Activated CD8-positive, alpha-beta T cell treated with anti-CD3 and anti-CD28 coated beads, Interleukin-2, amount 10 ng/mL, durations not matched to agents 7 days and 5 days (primary cell): Measurements from ENCODE around the gene CXXC5. TPM values are rescaled to one million over a fixed set of nuclear protein-coding genes. Genes with fewer than 3 reads are reported as not detected.

Experiments used
- ATAC-seq: fragments of 150-1000 bp; cut with Tn5 transposase; one replicate; pipeline ENCODE4 v1.10.0; 2021; ENCODE audit warnings: moderate library complexity
- CTCF ChIA-PET: fragments of 350-600 bp; sonication (Branson Sonifier 250); formaldehyde crosslinking; loops from one replicate; lab custom pipeline; 2021; ENCODE audit warnings: antibody characterized with exemption; lab: Charles Lee
- POLR2A ChIA-PET: fragments of 350-600 bp; sonication (Branson Sonifier 250); formaldehyde crosslinking; loops from one replicate; lab custom pipeline; 2021; ENCODE audit warnings: antibody characterized with exemption; lab: Charles Lee
- DNase-seq: peaks from one replicate; pipeline ENCODE4 v3.0.0-alpha.2; 2020
- H3K27ac Mint-ChIP-seq: one replicate; pipeline ENCODE4 v1.8.0; 2021; ENCODE audit warnings: mild to moderate bottlenecking, mixed read lengths
- H3K27me3 Mint-ChIP-seq: one replicate; pipeline ENCODE4 v1.8.0; 2021; ENCODE audit warnings: low read depth, mixed read lengths
- H3K36me3 Mint-ChIP-seq: one replicate; pipeline ENCODE4 v1.8.0; 2021; ENCODE audit warnings: low read depth, mixed read lengths
- H3K4me1 Mint-ChIP-seq: one replicate; pipeline ENCODE4 v1.8.0; 2021; ENCODE audit warnings: low read depth, mixed read lengths
- H3K4me3 Mint-ChIP-seq: one replicate; pipeline ENCODE4 v1.8.0; 2021; ENCODE audit warnings: mild to moderate bottlenecking, mixed read lengths
- H3K9me3 Mint-ChIP-seq: one replicate; pipeline ENCODE4 v1.8.0; 2022; ENCODE audit warnings: mixed read lengths; ENCODE audit not compliant: insufficient read depth
- total RNA-seq, 2 experiments: library from RNA; stranded (reverse); gene quantifications; one replicate each; pipeline ENCODE4 v1.2.3, GENCODE V29; 2021

Gene CXXC5
- total RNA-seq, 2 experiments from 2014 or later = 1.2 to 2.0 TPM

DNA sequence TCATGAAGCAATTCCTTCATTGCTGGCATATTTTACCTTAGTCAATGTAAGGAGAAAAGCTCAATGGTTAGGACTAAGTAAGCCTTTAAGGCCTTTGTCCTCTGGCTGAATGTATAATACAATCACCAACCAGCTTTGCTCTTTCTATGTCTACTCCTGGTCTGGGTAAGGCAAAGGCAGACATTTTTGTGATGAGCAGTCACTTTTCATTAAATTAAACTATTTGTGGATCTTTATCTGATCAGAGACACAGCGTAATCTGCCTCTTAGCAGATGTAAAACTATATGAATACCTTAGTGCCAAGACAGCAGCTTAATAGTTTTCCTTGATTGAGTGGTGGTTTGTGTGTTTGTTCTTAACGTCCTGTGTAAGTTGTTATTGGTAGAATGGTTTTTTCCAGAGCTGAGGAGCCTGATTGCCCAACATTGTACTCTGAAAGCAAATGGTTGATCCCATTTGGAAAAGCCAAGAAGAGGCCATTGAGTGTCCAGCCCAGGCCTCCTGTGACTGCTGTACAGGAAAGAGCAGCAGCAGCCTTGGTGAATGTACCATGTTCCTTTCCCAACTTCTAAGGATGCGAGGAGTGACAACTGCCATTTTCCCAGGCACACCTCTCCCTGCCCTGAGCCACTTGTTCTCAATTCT, 16.5 kb upstream of the CXXC5 start:
- no peak overlapping the region for H3K27ac Mint-ChIP-seq
- POLR2A ChIA-PET = interaction anchor here (0.6 to 1.3 kb wide), 3 partner anchors 56 to 70 kb away, joined by 4 read pairs; partner anchors contain the start of gene UBE2D2
- ATAC-seq (no peak), DNase-seq (no peak)
- CTCF ChIA-PET = interaction anchor here (1.0 to 10.9 kb wide), 14 partner anchors 10 to 210 kb away, joined by 3 to 187 read pairs (median 30); partner anchors contain the start of genes CXXC5 and UBE2D2
- H3K4me3 Mint-ChIP-seq = no peak overlapping the region
- no peaks in the 10 kb centered on the region for H3K27me3 Mint-ChIP-seq
- H3K4me1 Mint-ChIP-seq = peaks cover 33% of the 10 kb centered on the region
- H3K36me3 Mint-ChIP-seq = peaks cover 42% of the 10 kb centered on the region
- H3K9me3 Mint-ChIP-seq = no peaks in the 10 kb centered on the region

DNA sequence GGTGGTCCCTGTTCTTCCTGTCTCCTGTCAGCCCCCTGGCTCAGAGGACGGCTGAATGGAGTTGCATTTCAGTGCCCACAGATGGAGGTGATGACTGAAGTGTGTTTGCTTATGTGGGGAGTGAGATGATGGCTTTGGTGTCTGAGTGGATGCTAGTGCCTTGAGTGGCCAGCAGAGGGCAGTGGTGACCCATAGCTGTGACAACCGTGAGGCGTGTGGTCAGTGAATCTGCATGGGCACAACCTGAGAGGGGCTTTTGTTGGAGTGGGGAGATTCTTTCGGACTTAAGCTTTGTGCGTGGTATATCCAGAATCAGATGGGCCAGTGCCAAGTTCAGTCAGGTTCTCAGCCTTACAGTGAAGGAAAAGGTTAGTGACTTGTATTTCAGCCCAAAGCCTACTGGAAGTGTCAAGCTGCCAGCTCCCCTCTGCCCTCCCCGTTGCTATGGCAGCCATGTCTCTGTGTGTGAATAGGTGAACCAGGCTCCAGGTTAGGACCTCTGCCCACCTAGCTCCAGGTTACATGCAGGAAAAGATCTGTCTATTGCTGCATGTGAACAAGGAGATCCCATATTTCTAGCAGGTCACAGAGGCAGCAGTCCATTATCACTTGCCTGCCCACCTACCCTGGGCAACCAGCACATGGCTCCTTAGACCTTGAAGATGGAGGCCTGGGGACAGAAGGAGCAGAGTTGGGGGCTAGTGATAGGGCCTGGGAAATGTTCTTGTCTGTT, 14.7 kb upstream of the CXXC5 start:
- Mint-ChIP-seq H3K27ac (peak overlapping the region; percentile 44), H3K36me3 (peaks cover 29% of the 10 kb centered on the region), H3K4me1 (peaks cover 41% of the 10 kb centered on the region), H3K4me3 (no peak overlapping the region), H3K27me3 (no peaks in the 10 kb centered on the region), H3K9me3 (no peaks in the 10 kb centered on the region)
- POLR2A ChIA-PET = interaction anchor here (1.0 to 1.7 kb wide), 4 partner anchors 14 to 77 kb away, joined by 4 to 7 read pairs (median 5); partner anchors contain the start of genes CXXC5 and UBE2D2
- DNase-seq (peak; percentile 78), ATAC-seq (peak; percentile 43)
- CTCF ChIA-PET = interaction anchor here (0.6 to 10.9 kb wide), 43 partner anchors 9 to 220 kb away, joined by 3 to 187 read pairs (median 5); partner anchors contain the start of genes CXXC5 and STING1

DNA sequence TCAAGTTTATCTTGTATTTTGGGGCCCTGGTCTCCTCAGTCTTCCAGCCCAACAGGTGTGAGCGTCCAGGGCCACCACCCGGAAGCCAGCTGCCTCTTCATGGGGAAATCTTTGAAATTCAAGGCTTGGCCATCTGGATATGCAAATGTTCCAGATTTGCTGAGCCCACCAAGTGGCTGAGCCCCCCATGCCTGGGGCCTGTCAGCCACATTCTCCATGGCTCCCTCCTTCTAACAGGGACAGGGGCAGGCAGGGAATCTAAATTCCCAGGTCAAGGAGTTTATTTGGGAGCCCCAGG, 14.2 kb upstream of the CXXC5 start:
- H3K4me1 Mint-ChIP-seq = peaks cover 45% of the 10 kb centered on the region
- H3K27ac Mint-ChIP-seq = no peak overlapping the region
- no peaks in the 10 kb centered on the region for H3K27me3 Mint-ChIP-seq

DNA sequence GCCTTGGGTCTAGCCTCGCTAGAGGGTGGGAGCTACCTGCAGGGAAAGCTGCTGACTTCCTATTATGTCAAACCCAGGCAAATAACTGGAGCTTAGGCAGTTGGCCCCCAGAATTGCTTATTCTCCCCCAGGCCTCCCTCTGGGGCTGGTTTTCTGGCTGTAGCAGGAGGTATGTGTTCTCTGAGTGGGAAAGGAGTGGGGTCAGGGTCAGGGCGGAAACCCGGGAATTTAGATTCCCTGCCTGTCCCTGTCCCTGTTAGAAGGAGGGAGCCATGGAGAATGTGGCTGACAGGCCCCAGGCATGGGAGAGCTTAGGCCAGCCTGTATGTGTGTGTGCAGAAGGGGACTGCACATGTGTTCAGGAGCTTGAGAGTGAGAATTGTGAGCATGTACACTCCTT, 13.6 kb upstream of the CXXC5 start:
- ATAC-seq (no peak), DNase-seq (no peak)
- Mint-ChIP-seq H3K36me3 (peaks cover 23% of the 10 kb centered on the region), H3K4me1 (peaks cover 45% of the 10 kb centered on the region), H3K9me3 (no peaks in the 10 kb centered on the region), H3K4me3 (no peak overlapping the region), H3K27me3 (no peaks in the 10 kb centered on the region), H3K27ac (peak overlapping the region; percentile 65)
- ChIA-PET CTCF (interaction anchor here (0.7 to 10.9 kb wide), 37 partner anchors 10 to 335 kb away, joined by 3 to 187 read pairs (median 4); partner anchors contain the start of genes CXXC5 and STING1), POLR2A (interaction anchor here (0.7 to 1.7 kb wide), 4 partner anchors 13 to 292 kb away, joined by 3 to 7 read pairs (median 4); partner anchors contain the start of gene CXXC5)

More for the DNA sequence above, 14.2 kb upstream of the CXXC5 start:
- H3K9me3 Mint-ChIP-seq = no peaks in the 10 kb centered on the region
- H3K4me3 Mint-ChIP-seq = no peak overlapping the region
- H3K36me3 Mint-ChIP-seq = peaks cover 26% of the 10 kb centered on the region
- ATAC-seq (no peak), DNase-seq (no peak)
- CTCF ChIA-PET = interaction anchor here (0.6 to 10.9 kb wide), 47 partner anchors 8 to 335 kb away, joined by 3 to 187 read pairs (median 4); partner anchors contain the start of genes CXXC5 and STING1
- POLR2A ChIA-PET = interaction anchor here (0.8 to 1.7 kb wide), 5 partner anchors 14 to 131 kb away, joined by 3 to 7 read pairs (median 5); partner anchors contain the start of genes CXXC5 and UBE2D2

DNA sequence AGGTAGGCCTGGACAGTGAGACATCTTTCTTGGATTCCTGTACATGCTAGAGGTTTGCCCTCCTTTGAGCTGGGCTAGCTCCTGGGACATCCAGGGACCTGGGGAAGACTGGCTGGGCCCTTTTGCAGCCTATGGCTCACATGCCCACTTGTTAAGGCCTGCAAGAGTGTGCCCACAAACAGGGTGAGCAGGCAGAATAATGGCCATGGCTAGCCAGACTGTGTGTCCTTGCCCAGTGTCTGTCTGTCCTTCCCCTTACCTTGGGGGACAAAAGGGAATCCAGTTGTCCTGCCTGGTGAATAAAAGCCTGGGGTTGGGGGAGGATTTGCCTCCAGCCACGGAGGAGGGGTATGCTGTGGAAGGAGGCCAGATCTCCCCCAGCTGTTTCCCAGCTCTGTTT, 13.0 kb upstream of the CXXC5 start:
- ChIA-PET CTCF (interaction anchor here (1.0 to 10.9 kb wide), 24 partner anchors 8 to 213 kb away, joined by 3 to 187 read pairs (median 7); partner anchors contain the start of gene CXXC5), POLR2A (interaction anchor here (0.5 to 1.6 kb wide), 8 partner anchors 10 to 113 kb away, joined by 3 to 7 read pairs (median 4); partner anchors contain the start of genes CXXC5 and UBE2D2)
- no peak for ATAC-seq
- Mint-ChIP-seq H3K9me3 (no peaks in the 10 kb centered on the region), H3K4me3 (no peak overlapping the region), H3K36me3 (peaks cover 17% of the 10 kb centered on the region), H3K27ac (peak overlapping the region; percentile 87), H3K27me3 (no peaks in the 10 kb centered on the region), H3K4me1 (peaks cover 45% of the 10 kb centered on the region)
- DNase-seq = no peak

DNA sequence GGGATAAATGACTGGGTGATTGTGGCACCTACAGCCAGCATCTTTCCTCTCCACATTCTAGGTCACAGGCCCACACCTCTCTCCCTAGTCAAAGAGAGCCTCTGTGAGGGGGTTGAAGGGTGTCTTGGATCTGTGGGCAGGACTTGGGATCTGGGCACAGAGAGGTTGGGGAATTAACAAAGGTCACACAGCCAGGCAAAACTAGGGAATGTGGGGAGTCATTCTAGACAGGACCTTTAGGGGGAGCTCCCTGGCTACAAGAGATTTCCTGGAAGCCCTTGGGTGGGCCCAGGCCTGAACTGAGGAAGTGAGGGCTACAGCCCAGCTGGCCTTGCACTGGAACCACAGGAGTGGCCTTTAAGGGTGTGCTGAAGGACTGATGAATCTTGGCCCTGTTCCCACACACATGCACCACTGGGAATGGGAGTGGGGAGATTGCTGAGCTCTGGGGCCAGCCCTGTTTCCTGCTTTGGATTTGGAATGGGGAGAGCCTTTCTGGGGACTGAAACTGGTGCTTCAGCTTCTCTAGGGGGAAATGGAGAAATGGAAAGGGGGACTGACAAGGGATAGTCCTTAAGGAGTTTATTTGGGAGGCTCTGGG, 12.4 kb upstream of the CXXC5 start:
- Mint-ChIP-seq H3K9me3 (no peaks in the 10 kb centered on the region), H3K36me3 (peaks cover 15% of the 10 kb centered on the region), H3K4me3 (peak overlapping the region; percentile 52), H3K27me3 (no peaks in the 10 kb centered on the region), H3K4me1 (peaks cover 45% of the 10 kb centered on the region), H3K27ac (peak overlapping the region; percentile 87)
- ChIA-PET POLR2A (interaction anchor here (0.5 to 2.1 kb wide), 11 partner anchors 9 to 112 kb away, joined by 3 to 8 read pairs (median 4); partner anchors contain the start of genes CXXC5 and UBE2D2), CTCF (interaction anchor here (0.7 to 10.9 kb wide), 33 partner anchors 9 to 333 kb away, joined by 3 to 187 read pairs (median 5); partner anchors contain the start of genes CXXC5 and UBE2D2)
- DNase-seq (peak; percentile 53), ATAC-seq (peak; percentile 21)

DNA sequence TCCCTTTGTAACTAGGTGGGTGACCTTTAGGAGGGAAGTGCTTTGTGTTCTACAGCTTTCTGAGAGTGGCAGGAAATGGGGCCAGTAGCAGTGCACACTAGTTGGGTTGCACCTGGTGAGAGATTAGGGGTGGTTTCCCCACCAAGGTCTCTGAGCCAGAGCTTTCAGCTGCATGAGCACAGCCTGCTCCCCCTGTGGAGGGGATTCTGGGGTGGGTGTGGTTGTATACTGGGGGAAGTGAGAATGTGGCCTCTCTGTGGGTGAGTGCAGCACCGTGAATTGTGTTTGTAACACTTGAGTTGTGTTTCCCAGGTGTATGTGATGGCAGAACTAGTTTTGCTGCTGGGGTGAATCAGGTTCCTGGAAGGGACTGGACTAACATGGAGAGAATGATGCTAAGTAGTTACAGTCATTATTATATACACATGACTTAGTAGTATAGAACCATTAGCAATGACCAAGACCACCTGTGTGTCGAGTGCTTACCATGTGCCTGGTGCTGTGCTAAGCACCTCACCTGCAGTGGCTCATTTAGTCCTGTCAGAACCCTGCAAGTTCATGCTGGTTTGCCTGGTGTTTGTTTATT, 11.8 kb upstream of the CXXC5 start:
- H3K27me3 Mint-ChIP-seq = no peaks in the 10 kb centered on the region
- ChIA-PET POLR2A (interaction anchor here (0.9 to 2.3 kb wide), 9 partner anchors 9 to 70 kb away, joined by 3 to 12 read pairs (median 6); partner anchors contain the start of gene CXXC5), CTCF (interaction anchor here (0.7 to 10.9 kb wide), 30 partner anchors 9 to 332 kb away, joined by 3 to 187 read pairs (median 5); partner anchors contain the start of genes CXXC5 and UBE2D2)
- H3K4me3 Mint-ChIP-seq = peak overlapping the region; percentile 52
- H3K9me3 Mint-ChIP-seq = no peaks in the 10 kb centered on the region
- H3K4me1 Mint-ChIP-seq = peaks cover 45% of the 10 kb centered on the region
- H3K27ac Mint-ChIP-seq = peak overlapping the region; percentile 87
- peak; percentile 83 for DNase-seq
- peak; percentile 76 for ATAC-seq
- H3K36me3 Mint-ChIP-seq = peaks cover 15% of the 10 kb centered on the region

DNA sequence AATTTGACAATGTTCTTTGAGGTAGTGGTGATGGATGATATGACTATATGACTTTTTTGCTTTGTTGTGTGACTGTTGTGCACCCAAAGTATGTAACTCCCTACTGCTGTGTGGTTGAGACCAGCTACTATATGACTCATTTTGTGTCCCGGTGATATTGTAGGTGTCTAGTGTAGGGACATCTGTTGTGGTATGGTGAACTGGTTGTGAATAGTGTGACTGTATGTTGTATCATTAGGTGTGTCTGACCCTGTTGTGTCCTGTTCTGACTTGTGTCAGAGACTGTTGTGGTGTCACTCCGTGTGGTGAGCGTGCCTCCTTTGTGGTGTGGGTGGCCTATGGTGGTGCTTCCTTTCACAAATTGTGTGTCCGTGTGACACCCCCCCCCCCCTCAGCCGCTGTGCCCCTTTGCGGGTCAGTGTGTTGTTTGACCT, 11.2 kb upstream of the CXXC5 start:
- POLR2A ChIA-PET = interaction anchor here (1.5 to 2.3 kb wide), 5 partner anchors 11 to 62 kb away, joined by 3 to 12 read pairs (median 6); partner anchors contain the start of gene CXXC5
- peak; percentile 56 for DNase-seq
- Mint-ChIP-seq H3K4me1 (peaks cover 45% of the 10 kb centered on the region), H3K4me3 (peak overlapping the region; percentile 52), H3K27me3 (no peaks in the 10 kb centered on the region), H3K36me3 (peaks cover 15% of the 10 kb centered on the region), H3K9me3 (no peaks in the 10 kb centered on the region), H3K27ac (peak overlapping the region; percentile 87)
- CTCF ChIA-PET = interaction anchor here (1.1 to 8.1 kb wide), 12 partner anchors 9 to 117 kb away, joined by 3 to 185 read pairs (median 24); partner anchors contain the start of genes CXXC5 and UBE2D2
- ATAC-seq = peak; percentile 56

DNA sequence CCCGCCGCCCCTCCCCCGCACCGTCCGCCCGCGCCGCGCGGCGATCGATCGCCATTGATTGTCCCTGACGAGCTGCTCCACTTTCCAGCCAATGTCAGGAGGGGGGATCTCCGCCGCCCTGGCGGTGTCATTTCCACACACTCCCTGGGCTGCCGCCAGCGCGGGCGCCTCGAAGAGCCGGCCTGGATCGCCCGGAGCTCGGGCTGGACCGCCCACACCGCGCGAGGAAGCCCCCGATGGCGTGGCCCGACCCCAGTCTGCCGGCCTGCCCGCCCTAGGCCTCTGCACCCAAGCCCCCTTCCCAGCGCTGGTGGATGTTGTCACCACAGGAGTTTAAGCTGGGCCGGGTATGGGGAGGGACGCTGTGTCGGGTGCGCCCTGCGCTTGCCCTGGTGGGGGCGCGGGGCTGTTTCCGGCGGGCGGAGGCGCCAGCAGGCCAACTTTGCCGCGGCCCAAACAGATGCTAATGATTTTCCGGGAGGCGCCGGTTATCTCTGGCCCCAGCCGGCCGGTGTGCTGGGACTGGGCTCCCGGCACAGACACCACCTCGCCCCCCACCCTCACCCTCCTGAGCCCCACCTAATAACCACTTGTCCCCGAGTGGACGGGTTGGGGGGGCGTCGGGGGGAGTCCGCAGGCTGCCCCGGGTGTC, 10.6 kb upstream of the CXXC5 start:
- Mint-ChIP-seq H3K4me3 (peak overlapping the region; percentile 52), H3K4me1 (peaks cover 41% of the 10 kb centered on the region), H3K27ac (peak overlapping the region; percentile 87), H3K27me3 (no peaks in the 10 kb centered on the region), H3K9me3 (no peaks in the 10 kb centered on the region), H3K36me3 (peaks cover 13% of the 10 kb centered on the region)
- DNase-seq = peak; percentile 47
- CTCF ChIA-PET = interaction anchor here (1.0 to 8.1 kb wide), 9 partner anchors 8 to 215 kb away, joined by 3 to 185 read pairs (median 6); partner anchors contain the start of genes CXXC5 and UBE2D2
- POLR2A ChIA-PET = interaction anchor here (0.8 to 2.3 kb wide), 6 partner anchors 9 to 63 kb away, joined by 3 to 12 read pairs (median 6); partner anchors contain the start of gene CXXC5
- ATAC-seq = peak; percentile 13
